ENCODE results near the gene PSD2.

PSD2 gene

GRCh38 chr5:139763280-139763929 lies 32.2 kb upstream of the PSD2 start:
- TF ChIP-seq CTCF (IDR thresholded peaks at IDR 0.05; ENCODE audit: control extremely low read depth, extremely low read depth, low read depth, missing control alignments), result no peak
- CTCF ChIA-PET, result interaction anchor here (0.8 to 18.2 kb wide), 11 partner anchors 12 to 247 kb away, joined by 3 to 439 read pairs (median 5); no protein-coding TSS in a partner anchor
- POLR2A ChIA-PET, result no interaction called here
- no peak for DNase-seq (ENCODE audit: extremely low spot score)

GRCh38 chr5:139763930-139764791 lies 31.4 kb upstream of the PSD2 start:
- ChIA-PET CTCF (interaction anchor here (0.8 to 18.2 kb wide), 15 partner anchors 10 to 247 kb away, joined by 3 to 439 read pairs (median 5); no protein-coding TSS in a partner anchor), POLR2A (no interaction called here)
- DNase-seq (ENCODE audit: extremely low spot score), result no peak
- TF ChIP-seq CTCF (IDR thresholded peaks at IDR 0.05; ENCODE audit: control extremely low read depth, extremely low read depth, low read depth, missing control alignments), result no peak

- ChIA-PET POLR2A (no interaction called here), CTCF (interaction anchor here (0.6 to 18.2 kb wide), 68 partner anchors 8 to 412 kb away, joined by 3 to 439 read pairs (median 5); partner anchors contain the start of gene CXXC5)
- no peak for TF ChIP-seq CTCF (IDR thresholded peaks at IDR 0.05; ENCODE audit: control extremely low read depth, extremely low read depth, low read depth, missing control alignments)
- no peak for DNase-seq (ENCODE audit: extremely low spot score)
These were observed 30.7 kb upstream of the PSD2 start for GRCh38 chr5:139764886-139765408.

GRCh38 chr5:139765409-139766217 lies 30.0 kb upstream of the PSD2 start:
- peak; percentile 95 for TF ChIP-seq CTCF (IDR thresholded peaks at IDR 0.05; ENCODE audit: control extremely low read depth, extremely low read depth, low read depth, missing control alignments)
- peak; percentile 87 for DNase-seq (ENCODE audit: extremely low spot score)
- ChIA-PET POLR2A (no interaction called here), CTCF (interaction anchor here (0.6 to 18.2 kb wide), 81 partner anchors 8 to 411 kb away, joined by 3 to 439 read pairs (median 4); partner anchors contain the start of gene CXXC5)

- POLR2A ChIA-PET, result interaction anchor here (0.6 kb wide), 1 partner anchor 32 kb away, joined by 4 read pairs; no protein-coding TSS in a partner anchor
- TF ChIP-seq CTCF (IDR thresholded peaks at IDR 0.05; ENCODE audit: control extremely low read depth, extremely low read depth, low read depth, missing control alignments), result no peak
- CTCF ChIA-PET, result interaction anchor here (0.9 to 18.2 kb wide), 13 partner anchors 9 to 202 kb away, joined by 3 to 439 read pairs (median 5); no protein-coding TSS in a partner anchor
- DNase-seq (ENCODE audit: extremely low spot score), result no peak
These were observed 27.6 kb upstream of the PSD2 start for GRCh38 chr5:139767960-139768359.

Data from GM10248 (cell line).